Nucleus accumbens (tissue), 56 donors: ENCODE results near the gene SMC3.
A peak's percentile ranks its signal among the peaks of the same experiment; 100 is the strongest.
"Not testable (repeated sequence)": the region's sequence is repeated elsewhere in the genome, so short reads cannot be mapped to it uniquely, and the experiment has no call there.

Experiments used
- DNase-seq, 56 donors: peaks; one replicate each; lab custom pipeline; 2025; lab: John Stamatoyannopoulos, UW

The SMC3 gene

GRCh38 chr10:110574420-110574819 lies 6.9 kb downstream of the SMC3 start:
- no peak for DNase-seq

GRCh38 chr10:110576220-110576619 lies 8.7 kb downstream of the SMC3 start:
- DNase-seq = no peak

DNA sequence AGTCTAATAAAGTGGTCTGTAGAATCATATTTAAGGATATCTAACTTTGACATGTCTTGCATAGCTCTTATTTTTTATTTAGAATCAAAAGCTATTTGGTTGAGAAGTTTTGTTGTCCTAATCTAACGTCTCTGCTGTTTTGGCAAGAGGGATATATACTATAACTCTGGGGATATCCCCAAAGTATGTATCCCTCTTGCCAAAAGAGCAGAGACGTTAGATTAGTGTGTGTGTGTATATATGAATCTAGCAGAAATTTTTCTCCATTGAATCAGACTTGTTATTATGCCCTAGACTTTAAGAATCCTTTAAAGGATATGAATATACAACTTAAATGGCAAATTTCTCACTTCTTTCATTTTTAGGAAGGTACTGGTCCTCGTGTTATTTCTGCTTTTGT lies 9.6 kb downstream of the SMC3 start:
- no peak for DNase-seq

DNA sequence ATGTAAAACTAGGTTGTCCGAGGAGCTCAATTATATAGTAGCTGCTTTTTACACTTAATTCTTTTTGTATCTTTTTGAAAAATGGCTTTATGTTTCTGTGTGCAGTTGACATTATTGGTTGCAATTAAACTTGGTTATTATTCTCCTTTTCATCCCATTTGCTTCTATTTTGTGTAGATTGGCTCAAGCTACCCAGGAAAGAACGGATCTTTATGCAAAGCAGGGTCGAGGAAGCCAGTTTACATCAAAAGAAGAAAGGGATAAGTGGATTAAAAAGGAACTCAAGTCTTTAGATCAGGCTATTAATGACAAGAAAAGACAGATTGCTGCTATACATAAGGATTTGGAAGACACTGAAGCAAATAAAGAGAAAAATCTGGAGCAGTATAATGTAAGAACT lies 16.5 kb downstream of the SMC3 start:
- no peak for DNase-seq

GRCh38 chr10:110591760-110592159 lies 24.3 kb downstream of the SMC3 start:
- DNase-seq = no peak

GRCh38 chr10:110597476-110597875 lies 30.0 kb downstream of the SMC3 start:
- no peak for DNase-seq

DNA sequence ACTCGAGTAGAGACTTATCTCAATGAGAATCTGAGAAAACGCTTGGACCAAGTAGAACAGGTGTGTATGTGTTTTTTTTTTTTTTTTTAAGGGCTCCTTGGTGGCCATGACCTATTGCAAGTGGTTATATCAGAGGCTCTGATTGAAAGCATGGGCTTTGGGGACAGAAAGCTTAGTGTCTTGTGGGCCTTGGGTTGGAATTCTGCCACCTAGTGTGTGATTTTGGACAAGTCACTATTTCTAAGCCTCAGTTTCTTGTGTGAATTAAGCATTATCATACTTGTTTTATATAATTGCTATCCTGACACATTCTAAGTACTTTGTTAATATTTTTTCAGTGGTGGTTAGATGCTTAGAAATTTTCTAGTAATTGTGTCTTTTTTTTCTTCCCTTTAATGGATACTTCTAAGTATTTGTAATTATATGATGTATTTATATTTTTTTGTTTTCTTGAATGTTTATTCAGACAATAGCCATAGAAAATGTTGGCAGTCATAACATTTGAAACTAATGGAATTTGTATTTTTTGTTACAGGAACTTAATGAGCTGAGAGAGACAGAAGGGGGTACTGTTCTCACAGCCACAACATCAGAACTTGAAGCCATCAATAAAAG lies 33.1 kb downstream of the SMC3 start:
- peak in 6 of 56 donors; percentile 2 to 38 (median 10) for DNase-seq

DNA sequence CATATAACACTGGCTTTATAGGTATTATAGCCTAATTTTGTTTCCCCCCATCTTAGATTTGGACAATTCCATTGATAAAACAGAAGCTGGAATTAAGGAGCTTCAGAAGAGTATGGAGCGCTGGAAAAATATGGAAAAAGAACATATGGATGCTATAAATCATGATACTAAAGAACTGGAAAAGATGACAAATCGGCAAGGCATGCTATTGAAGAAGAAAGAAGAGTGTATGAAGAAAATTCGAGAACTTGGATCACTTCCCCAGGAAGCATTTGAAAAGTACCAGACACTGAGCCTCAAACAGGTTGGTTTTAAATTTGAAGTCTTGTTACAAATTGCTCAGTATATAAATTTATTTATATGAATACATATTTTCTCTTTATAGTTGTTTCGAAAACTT lies 34.1 kb downstream of the SMC3 start:
- DNase-seq = no peak

DNA sequence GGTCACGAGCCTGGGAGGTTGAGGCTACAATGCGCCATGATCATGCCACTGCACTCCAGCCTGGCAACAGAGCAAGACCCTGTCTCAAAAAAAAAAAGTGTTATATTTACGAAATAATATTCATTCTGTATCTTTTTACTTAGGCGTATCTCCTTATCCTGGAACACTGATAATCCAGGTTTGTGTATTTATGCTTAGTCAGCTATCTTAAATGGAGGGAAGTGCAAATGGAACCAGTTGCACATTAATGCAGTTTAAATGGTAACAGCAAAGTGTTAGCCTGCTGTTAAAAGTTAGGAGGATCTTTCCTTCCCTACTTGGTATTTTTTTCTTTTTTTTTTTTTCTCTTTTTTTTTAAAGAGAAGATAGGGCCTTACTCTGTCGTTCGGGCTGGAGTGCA lies 40.6 kb downstream of the SMC3 start:
- no peak for DNase-seq

DNA sequence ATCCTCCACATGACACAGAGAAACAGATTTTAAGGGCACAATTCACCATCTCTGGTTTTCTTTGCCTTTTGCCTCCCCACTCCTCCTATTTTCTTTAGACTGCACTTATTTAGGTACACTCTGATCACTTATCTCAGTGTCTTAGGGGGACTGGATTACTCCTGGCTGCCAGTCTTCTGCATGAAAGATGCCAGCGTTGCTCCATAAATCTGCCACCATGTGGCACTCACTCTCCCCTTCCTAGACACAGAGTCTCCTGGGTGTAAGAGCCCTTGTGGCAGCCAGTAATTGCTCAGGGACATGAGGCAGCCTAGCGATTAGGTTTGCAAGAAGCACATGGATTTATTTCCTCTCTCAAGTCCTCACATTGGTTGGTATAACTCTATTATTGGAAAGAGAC lies 42.1 kb downstream of the SMC3 start:
- peak in 1 of 56 donors; percentile 4 for DNase-seq

DNA sequence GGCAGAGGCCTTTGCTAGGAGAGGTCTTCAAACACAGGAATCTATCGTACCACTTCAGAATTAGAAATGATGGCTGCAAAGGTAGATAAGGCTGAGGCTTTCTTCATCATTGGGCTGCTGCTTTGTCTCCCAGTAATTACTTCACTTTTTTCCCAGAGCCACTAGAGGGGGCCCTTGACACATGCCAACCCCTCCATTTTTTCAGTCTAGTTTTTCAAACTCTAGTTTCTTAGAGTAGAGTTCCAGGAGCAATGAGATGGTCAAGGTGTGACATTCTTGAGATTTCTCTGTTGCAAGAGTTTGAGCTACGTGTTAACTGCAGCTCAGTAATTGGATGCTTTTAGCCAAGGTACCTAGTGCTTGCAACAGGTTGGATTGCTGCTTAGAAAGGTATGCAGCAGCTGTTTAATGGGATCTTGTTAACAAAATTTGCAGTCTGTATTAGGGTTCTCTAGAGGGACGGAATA lies 42.8 kb downstream of the SMC3 start:
- DNase-seq = peak in 22 of 56 donors; percentile 2 to 58 (median 22)

DNA sequence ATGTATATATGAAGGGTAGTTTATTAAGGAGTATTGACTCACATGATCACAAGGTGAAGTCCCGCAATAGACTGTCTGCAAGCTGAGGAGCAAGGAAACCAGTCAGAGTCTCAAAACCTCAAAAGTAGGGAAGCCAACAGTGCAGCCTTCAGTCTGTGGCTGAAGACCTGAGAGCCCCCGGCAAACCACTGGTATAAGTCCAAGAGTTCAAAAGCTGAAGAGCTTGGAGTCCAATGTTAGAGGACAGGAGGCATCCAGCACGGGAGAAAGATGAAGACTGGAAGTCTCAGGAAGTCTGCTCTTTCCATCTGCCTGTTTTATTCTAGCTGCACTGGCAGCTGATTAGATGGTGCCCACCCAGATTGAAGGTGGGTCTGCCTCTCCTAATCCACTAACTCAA lies 43.3 kb downstream of the SMC3 start:
- not testable (repeated sequence) for DNase-seq

DNA sequence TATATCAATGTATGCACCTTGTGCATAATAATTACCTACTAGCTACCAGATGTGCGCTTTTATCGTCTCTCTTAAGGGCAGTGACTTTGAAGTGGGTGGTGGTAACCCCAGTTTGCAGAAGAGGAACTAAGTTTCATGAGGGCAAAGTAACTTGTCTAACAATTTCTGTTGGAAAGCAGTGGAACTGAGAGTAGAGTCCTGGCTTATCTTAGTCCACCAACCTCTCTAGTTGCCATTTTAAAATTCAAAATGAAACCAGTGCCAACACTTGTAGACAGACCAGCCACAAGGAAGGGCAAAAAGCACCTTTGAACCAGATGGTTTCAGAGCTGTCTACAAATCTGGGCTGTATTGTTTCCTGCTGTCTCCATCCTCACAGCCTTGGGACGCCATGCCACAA lies 44.6 kb downstream of the SMC3 start:
- DNase-seq = no peak

DNA sequence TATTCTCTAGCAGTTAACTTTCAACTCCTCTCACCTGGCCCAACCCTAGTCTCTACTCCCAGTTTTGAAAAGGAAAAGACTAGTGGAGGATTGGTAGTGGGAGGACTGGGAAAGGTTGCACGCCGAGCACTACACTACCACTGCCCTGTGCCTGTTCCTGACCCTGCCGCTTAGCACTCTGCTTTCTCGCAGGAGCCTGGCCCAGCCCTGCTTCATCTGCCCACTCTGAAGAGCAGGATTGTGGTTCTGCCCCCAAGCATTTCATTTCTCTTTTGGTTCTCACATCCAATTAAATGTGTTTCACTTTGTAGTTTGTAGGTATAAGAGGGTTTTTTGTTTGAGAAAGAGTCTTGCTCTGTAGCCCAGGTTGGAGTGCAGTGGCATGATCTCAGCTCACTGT lies 45.1 kb downstream of the SMC3 start:
- DNase-seq = no peak

DNA sequence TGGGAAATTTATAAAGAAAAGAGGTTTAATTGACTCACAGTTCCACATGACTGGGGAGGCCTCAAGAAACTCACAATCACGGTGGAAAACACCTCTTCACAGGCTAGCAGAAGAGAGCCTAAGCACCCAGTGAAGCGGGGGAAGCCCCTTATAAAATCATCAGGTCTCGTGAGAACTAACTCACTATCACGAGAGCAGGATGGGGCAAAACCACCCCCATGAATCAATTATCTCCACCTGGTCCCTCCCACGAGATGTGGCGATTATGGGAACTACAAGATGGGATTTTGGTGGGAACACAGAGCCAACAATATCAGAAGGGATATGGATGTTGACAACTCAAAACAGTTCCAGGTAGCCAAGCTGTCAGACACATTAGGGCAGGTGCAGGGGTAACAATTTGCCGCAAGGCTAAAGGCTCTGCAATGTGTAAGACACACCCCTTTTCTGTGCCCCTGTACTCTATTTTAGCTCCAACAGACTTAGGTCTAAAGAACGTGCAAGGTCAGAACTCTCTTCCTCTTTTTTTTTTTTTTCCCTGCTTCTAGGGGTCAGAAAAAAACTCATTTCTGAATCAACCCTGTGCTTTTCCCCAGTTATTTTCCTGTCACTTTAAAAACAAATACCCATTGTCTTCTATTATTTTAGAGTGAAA lies 46.0 kb downstream of the SMC3 start:
- DNase-seq = no peak

DNA sequence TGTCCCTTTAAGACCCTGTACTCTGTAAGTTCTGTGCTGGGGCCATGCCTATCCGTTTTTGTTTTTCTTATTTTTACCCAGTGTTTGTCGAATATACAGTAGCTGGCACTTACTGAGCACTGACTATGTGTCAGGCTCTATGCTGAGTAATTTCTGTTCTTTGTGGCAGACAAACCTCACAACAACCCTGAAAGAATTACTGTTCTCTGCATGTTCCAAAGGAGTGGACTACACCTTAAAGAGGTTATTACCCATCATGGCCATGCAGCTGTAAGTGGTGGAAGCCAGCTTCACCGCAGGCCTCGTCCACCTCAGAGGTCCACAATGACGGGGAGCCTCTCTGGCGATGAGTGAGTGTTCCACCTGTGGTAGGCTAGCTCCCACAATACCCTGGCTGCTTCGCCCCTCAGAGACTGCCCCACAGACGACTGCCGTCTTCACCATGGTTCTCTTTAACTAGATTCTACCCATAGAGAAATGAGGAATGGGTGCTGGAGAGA lies 46.6 kb downstream of the SMC3 start:
- DNase-seq = no peak

DNA sequence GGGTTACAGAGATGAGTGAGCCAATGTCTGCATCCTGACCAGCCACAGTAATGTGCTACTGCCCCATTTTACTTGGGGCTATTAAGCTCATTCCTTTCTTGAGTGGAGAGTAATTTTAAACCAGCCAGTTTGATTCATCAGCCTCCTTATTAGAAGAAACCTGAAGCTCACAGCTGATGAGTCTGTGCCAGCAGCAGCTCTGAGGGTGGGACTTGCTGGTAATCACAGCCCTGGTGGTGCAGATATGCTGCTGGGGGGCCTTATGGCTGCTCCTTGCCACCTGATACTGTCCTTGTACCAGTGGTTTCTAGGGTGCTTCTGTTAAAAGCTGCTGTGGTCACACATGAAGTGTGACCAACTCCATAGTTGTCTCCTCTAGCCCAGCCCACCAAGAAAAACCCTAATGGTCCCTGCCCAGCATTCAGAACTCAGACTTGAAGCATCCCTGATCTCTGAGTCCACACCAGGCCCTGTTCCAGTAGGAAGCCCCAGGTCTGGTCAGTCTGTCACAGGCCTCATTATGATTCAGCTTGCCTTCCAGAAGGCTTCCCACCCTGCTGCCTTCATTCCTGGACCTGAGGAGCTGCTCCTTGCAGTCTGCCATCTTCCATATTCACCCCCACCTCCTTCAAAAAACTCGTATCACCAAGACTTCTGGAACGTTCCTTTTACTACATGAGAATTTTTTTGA lies 47.7 kb downstream of the SMC3 start:
- DNase-seq = no peak

- DNase-seq = no peak
Observed at GRCh38 chr10:110616493-110617033, 49.1 kb downstream of the SMC3 start.

GRCh38 chr10:110617425-110618229 lies 50.1 kb downstream of the SMC3 start:
- no peak for DNase-seq

DNA sequence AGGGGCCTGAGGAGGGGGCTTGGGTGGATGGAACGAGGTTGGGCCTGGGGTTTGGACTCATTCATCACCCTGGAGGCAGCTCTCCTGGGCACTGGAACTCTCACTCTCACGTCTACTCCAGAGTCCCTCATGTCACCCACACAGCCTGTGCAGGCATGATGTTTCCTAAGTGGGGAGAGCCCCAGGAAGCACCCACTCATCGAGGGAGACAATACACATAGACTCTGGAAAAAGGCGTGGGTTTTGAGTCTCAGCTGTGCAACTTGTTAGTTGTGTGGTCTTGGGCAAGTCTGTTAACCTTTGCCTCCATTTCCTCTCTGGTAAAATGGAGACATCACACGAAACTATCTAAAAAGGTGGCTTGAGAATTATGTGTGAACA lies 50.7 kb downstream of the SMC3 start:
- no peak for DNase-seq
